Measurements from ENCODE around the gene PPP2R5E. TPM values are rescaled to one million over a fixed set of nuclear protein-coding genes. Genes with fewer than 3 reads are reported as not detected.
"Not testable (repeated sequence)": the region's sequence is repeated elsewhere in the genome, so short reads cannot be mapped to it uniquely, and the experiment has no call there.

Gene PPP2R5E
- total and polyA plus RNA-seq, 4 donors: 6.0 to 13.1 (median 8.4) TPM

DNA sequence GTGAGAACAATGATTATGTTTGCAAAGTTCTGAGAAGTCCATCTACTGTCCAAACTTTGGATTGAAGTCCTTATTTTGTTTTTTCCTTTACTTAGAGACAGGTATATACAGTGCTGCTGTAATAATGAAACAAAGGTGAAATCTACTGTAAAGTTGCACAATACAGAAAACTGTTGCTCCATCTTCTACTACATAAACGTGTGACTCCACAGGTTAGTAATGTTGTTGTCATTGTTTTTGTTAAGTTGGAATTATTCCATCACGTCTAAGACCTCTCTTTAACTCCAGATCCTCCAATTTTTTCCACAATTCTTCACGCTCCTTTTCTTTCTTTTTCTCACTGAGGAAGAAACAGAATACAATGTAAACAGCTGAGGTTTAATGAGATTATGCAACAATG lies 167.4 kb downstream of the PPP2R5E start:
- H3K9me3 ChIP-seq (ENCODE audit: control insufficient read depth in 4 of 4, low read length in 3 of 4): peaks cover 0 to 2% (median 0%) of the 10 kb centered on the region in 4 donors
- H3K27ac ChIP-seq (ENCODE audit: low read depth in 1 of 2, low read length in 2 of 2): no peak overlapping the region
- H3K4me3 ChIP-seq (ENCODE audit: low read depth in 1 of 3, low read length in 3 of 3): no peak overlapping the region
- no peak overlapping the region for H3K9ac ChIP-seq (ENCODE audit: low read depth in 1 of 2, low read length in 2 of 2)
- H3K4me1 ChIP-seq (ENCODE audit: control insufficient read depth in 4 of 4, insufficient read depth in 4 of 4, low read length in 3 of 4): no peaks in the 10 kb centered on the region
- H3K36me3 ChIP-seq (ENCODE audit: control insufficient read depth in 4 of 4, insufficient read depth in 3 of 4, low read depth in 1 of 4, low read length in 3 of 4): peaks cover 3 to 15% (median 7%) of the 10 kb centered on the region in 4 donors
- no peak for TF ChIP-seq EGR1 (IDR thresholded peaks at IDR 0.05; ENCODE audit: low read depth in 2 of 2)
- TF ChIP-seq NR2F2 (IDR thresholded peaks at IDR 0.05): no peak
- TF ChIP-seq, protein P1, sequence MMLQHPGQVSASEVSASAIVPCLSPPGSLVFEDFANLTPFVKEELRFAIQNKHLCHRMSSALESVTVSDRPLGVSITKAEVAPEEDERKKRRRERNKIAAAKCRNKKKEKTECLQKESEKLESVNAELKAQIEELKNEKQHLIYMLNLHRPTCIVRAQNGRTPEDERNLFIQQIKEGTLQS (IDR thresholded peaks at IDR 0.05): no peak
- no peak for TF ChIP-seq RXRA (IDR thresholded peaks at IDR 0.05)
- TF ChIP-seq, protein P2, sequence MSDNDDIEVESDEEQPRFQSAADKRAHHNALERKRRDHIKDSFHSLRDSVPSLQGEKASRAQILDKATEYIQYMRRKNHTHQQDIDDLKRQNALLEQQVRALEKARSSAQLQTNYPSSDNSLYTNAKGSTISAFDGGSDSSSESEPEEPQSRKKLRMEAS (IDR thresholded peaks at IDR 0.05): no peak
- no peak for TF ChIP-seq RAD21 (IDR thresholded peaks at IDR 0.05)
- TF ChIP-seq JUND (IDR thresholded peaks at IDR 0.05): no peak
- TF ChIP-seq, protein P3, sequence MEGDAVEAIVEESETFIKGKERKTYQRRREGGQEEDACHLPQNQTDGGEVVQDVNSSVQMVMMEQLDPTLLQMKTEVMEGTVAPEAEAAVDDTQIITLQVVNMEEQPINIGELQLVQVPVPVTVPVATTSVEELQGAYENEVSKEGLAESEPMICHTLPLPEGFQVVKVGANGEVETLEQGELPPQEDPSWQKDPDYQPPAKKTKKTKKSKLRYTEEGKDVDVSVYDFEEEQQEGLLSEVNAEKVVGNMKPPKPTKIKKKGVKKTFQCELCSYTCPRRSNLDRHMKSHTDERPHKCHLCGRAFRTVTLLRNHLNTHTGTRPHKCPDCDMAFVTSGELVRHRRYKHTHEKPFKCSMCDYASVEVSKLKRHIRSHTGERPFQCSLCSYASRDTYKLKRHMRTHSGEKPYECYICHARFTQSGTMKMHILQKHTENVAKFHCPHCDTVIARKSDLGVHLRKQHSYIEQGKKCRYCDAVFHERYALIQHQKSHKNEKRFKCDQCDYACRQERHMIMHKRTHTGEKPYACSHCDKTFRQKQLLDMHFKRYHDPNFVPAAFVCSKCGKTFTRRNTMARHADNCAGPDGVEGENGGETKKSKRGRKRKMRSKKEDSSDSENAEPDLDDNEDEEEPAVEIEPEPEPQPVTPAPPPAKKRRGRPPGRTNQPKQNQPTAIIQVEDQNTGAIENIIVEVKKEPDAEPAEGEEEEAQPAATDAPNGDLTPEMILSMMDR (IDR thresholded peaks at IDR 0.05; ENCODE audit: low read depth, low read length, missing input control): no peak
- TF ChIP-seq TAF1 (conservative IDR thresholded peaks at IDR 0.05): no peak
- TF ChIP-seq GABPA (IDR thresholded peaks at IDR 0.05 in 1 of 2, conservative IDR thresholded peaks at IDR 0.05 in 1 of 2): no peak
- no peak for TF ChIP-seq FOXA2 (IDR thresholded peaks at IDR 0.05)
- no peak for TF ChIP-seq FOXA1 (IDR thresholded peaks at IDR 0.05)
- TF ChIP-seq HNF4G (IDR thresholded peaks at IDR 0.05): no peak
- TF ChIP-seq, protein P4, sequence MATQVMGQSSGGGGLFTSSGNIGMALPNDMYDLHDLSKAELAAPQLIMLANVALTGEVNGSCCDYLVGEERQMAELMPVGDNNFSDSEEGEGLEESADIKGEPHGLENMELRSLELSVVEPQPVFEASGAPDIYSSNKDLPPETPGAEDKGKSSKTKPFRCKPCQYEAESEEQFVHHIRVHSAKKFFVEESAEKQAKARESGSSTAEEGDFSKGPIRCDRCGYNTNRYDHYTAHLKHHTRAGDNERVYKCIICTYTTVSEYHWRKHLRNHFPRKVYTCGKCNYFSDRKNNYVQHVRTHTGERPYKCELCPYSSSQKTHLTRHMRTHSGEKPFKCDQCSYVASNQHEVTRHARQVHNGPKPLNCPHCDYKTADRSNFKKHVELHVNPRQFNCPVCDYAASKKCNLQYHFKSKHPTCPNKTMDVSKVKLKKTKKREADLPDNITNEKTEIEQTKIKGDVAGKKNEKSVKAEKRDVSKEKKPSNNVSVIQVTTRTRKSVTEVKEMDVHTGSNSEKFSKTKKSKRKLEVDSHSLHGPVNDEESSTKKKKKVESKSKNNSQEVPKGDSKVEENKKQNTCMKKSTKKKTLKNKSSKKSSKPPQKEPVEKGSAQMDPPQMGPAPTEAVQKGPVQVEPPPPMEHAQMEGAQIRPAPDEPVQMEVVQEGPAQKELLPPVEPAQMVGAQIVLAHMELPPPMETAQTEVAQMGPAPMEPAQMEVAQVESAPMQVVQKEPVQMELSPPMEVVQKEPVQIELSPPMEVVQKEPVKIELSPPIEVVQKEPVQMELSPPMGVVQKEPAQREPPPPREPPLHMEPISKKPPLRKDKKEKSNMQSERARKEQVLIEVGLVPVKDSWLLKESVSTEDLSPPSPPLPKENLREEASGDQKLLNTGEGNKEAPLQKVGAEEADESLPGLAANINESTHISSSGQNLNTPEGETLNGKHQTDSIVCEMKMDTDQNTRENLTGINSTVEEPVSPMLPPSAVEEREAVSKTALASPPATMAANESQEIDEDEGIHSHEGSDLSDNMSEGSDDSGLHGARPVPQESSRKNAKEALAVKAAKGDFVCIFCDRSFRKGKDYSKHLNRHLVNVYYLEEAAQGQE (IDR thresholded peaks at IDR 0.05): no peak
- no peak for TF ChIP-seq SP1 (IDR thresholded peaks at IDR 0.05)
- TF ChIP-seq, protein P5, sequence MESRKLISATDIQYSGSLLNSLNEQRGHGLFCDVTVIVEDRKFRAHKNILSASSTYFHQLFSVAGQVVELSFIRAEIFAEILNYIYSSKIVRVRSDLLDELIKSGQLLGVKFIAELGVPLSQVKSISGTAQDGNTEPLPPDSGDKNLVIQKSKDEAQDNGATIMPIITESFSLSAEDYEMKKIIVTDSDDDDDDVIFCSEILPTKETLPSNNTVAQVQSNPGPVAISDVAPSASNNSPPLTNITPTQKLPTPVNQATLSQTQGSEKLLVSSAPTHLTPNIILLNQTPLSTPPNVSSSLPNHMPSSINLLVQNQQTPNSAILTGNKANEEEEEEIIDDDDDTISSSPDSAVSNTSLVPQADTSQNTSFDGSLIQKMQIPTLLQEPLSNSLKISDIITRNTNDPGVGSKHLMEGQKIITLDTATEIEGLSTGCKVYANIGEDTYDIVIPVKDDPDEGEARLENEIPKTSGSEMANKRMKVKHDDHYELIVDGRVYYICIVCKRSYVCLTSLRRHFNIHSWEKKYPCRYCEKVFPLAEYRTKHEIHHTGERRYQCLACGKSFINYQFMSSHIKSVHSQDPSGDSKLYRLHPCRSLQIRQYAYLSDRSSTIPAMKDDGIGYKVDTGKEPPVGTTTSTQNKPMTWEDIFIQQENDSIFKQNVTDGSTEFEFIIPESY (IDR thresholded peaks at IDR 0.05): no peak
- TF ChIP-seq YY1 (IDR thresholded peaks at IDR 0.05): no peak
- no peak for TF ChIP-seq HNF4A (conservative IDR thresholded peaks at IDR 0.05)
- no peaks in the 10 kb centered on the region for H3K27me3 ChIP-seq (ENCODE audit: control insufficient read depth in 4 of 4, insufficient read depth in 4 of 4, low read length in 3 of 4)
- WGBS: 69% methylated on average over 3 of the region's 3 CpGs
- DNase-seq (ENCODE audit: low spot score): no peak

DNA sequence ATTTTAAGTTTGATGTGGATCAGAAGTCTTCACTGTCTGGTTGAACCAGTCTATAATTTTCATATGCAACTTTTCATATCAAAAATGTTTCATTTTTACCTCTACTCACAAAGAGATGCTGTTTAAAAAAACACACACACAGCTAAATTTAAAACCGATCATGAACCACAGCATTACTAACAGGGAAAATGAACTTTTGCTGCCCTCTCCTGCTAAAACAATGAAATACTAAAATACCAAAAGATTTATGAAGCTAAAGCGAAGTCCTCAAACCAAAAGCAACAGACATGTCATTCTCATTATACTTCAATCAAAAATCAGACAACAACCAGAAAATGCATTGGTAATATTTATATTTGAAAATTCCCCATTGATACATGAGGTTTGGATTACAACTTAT lies 171.6 kb downstream of the PPP2R5E start:
- not testable (repeated sequence) for H3K4me1 ChIP-seq (ENCODE audit: control insufficient read depth in 4 of 4, insufficient read depth in 4 of 4, low read length in 3 of 4); H3K27ac ChIP-seq (ENCODE audit: low read depth in 1 of 2, low read length in 2 of 2); H3K4me3 ChIP-seq (ENCODE audit: low read depth in 1 of 3, low read length in 3 of 3); H3K9me3 ChIP-seq (ENCODE audit: control insufficient read depth in 4 of 4, low read length in 3 of 4); DNase-seq (ENCODE audit: low spot score); H3K9ac ChIP-seq (ENCODE audit: low read depth in 1 of 2, low read length in 2 of 2); H3K27me3 ChIP-seq (ENCODE audit: control insufficient read depth in 4 of 4, insufficient read depth in 4 of 4, low read length in 3 of 4)
- peaks cover 0 to 12% (median 6%) of the 10 kb centered on the region in 4 donors for H3K36me3 ChIP-seq (ENCODE audit: control insufficient read depth in 4 of 4, insufficient read depth in 3 of 4, low read depth in 1 of 4, low read length in 3 of 4)
- 89% methylated on average over 2 of the region's 2 CpGs for WGBS

Measured in liver (tissue), 9 donors.